ENCODE results near the gene GADD45GIP1.

The GADD45GIP1 gene

GRCh38 chr19:12969292-12969988 lies 12.4 kb upstream of the GADD45GIP1 start, which contains the start of gene DAND5:
Gene DAND5 (plus strand): TSS chr19:12969576. CDS start chr19:12969661, 85 bp downstream.
- TF ChIP-seq NFIC (IDR thresholded peaks at IDR 0.05) = no peak

GRCh38 chr19:12967907-12968306 lies 10.9 kb upstream of the GADD45GIP1 start:
- TF ChIP-seq, protein P1, sequence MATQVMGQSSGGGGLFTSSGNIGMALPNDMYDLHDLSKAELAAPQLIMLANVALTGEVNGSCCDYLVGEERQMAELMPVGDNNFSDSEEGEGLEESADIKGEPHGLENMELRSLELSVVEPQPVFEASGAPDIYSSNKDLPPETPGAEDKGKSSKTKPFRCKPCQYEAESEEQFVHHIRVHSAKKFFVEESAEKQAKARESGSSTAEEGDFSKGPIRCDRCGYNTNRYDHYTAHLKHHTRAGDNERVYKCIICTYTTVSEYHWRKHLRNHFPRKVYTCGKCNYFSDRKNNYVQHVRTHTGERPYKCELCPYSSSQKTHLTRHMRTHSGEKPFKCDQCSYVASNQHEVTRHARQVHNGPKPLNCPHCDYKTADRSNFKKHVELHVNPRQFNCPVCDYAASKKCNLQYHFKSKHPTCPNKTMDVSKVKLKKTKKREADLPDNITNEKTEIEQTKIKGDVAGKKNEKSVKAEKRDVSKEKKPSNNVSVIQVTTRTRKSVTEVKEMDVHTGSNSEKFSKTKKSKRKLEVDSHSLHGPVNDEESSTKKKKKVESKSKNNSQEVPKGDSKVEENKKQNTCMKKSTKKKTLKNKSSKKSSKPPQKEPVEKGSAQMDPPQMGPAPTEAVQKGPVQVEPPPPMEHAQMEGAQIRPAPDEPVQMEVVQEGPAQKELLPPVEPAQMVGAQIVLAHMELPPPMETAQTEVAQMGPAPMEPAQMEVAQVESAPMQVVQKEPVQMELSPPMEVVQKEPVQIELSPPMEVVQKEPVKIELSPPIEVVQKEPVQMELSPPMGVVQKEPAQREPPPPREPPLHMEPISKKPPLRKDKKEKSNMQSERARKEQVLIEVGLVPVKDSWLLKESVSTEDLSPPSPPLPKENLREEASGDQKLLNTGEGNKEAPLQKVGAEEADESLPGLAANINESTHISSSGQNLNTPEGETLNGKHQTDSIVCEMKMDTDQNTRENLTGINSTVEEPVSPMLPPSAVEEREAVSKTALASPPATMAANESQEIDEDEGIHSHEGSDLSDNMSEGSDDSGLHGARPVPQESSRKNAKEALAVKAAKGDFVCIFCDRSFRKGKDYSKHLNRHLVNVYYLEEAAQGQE (IDR thresholded peaks at IDR 0.05; ENCODE audit: low read depth) = no peak
- TF ChIP-seq CREB1 (IDR thresholded peaks at IDR 0.05; ENCODE audit: low read depth) (no peak), TAF1 (IDR thresholded peaks at IDR 0.05; ENCODE audit: low read depth) (no peak), YY1 (IDR thresholded peaks at IDR 0.05; ENCODE audit: low read depth) (no peak), ZBTB7A (IDR thresholded peaks at IDR 0.05; ENCODE audit: low read depth) (no peak), FOXM1 (IDR thresholded peaks at IDR 0.05; ENCODE audit: borderline replicate concordance, low read depth) (no peak), CEBPB (IDR thresholded peaks at IDR 0.05) (no peak), NFIC (IDR thresholded peaks at IDR 0.05) (no peak), TEAD4 (IDR thresholded peaks at IDR 0.05) (no peak), EGR1 (IDR thresholded peaks at IDR 0.05) (no peak), RAD21 (IDR thresholded peaks at IDR 0.05; ENCODE audit: low read depth) (no peak), USF1 (IDR thresholded peaks at IDR 0.05) (no peak), TCF12 (IDR thresholded peaks at IDR 0.05; ENCODE audit: low read depth) (no peak), EP300 (IDR thresholded peaks at IDR 0.05; ENCODE audit: borderline replicate concordance) (no peak)
- TF ChIP-seq, protein P2, sequence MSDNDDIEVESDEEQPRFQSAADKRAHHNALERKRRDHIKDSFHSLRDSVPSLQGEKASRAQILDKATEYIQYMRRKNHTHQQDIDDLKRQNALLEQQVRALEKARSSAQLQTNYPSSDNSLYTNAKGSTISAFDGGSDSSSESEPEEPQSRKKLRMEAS (IDR thresholded peaks at IDR 0.05) = no peak

GRCh38 chr19:12965812-12966135 lies 8.8 kb upstream of the GADD45GIP1 start:
- no peak for TF ChIP-seq FOXM1 (IDR thresholded peaks at IDR 0.05; ENCODE audit: borderline replicate concordance, low read depth)
- TF ChIP-seq YY1 (IDR thresholded peaks at IDR 0.05; ENCODE audit: low read depth) = no peak
- no peak for TF ChIP-seq TEAD4 (IDR thresholded peaks at IDR 0.05)
- TF ChIP-seq CREB1 (IDR thresholded peaks at IDR 0.05; ENCODE audit: low read depth) = no peak
- no peak for TF ChIP-seq TAF1 (IDR thresholded peaks at IDR 0.05; ENCODE audit: low read depth)
- TF ChIP-seq, protein P2 (IDR thresholded peaks at IDR 0.05) = no peak
- no peak for TF ChIP-seq EGR1 (IDR thresholded peaks at IDR 0.05)
- no peak for TF ChIP-seq NFIC (IDR thresholded peaks at IDR 0.05)
- TF ChIP-seq CEBPB (IDR thresholded peaks at IDR 0.05) = no peak
- no peak for TF ChIP-seq RAD21 (IDR thresholded peaks at IDR 0.05; ENCODE audit: low read depth)
- no peak for TF ChIP-seq TCF12 (IDR thresholded peaks at IDR 0.05; ENCODE audit: low read depth)
- TF ChIP-seq, protein P1 (IDR thresholded peaks at IDR 0.05; ENCODE audit: low read depth) = no peak
- TF ChIP-seq USF1 (IDR thresholded peaks at IDR 0.05) = no peak
- no peak for TF ChIP-seq EP300 (IDR thresholded peaks at IDR 0.05; ENCODE audit: borderline replicate concordance)
- TF ChIP-seq ZBTB7A (IDR thresholded peaks at IDR 0.05; ENCODE audit: low read depth) = no peak

DNA sequence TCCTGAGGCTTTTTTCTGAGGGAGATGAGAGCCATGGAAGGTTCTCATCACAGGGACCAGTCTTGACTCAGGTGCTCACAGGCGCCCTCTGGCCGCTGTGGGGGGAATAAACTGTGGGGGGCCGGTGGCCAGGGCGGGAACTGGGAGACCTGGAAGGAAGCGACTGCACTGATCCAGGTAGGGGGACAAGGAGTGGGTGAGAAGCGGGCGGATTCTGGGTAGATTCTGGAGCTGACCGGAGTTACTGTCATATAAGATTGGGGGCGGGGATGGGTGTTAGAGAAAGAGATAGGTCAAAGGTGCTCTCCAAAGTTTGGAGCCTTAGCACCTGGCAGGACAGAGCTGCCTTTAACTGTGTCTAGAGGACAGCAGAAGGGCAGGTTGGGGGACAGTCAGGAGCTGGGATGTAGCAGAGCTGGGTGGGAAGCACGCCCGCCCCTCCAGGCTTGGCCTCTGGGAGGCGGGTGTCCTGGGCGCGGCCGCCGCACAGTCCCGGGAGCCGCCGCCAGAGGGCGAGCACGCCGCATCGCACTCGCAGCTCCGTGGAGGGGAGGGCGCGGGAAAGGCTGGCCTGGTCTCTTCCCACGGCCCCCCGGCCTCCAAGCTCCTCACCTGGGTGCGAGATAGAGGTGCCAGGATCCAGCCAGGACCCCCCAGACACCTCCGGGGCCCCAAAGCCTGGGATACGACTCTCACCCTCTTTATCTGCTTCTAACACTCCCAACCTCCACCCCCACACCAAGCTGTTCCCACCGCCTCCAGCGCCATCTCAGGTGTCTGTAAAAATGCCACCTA lies 8.2 kb upstream of the GADD45GIP1 start:
- 0 out of 2 replicates have a peak, but pooled peaks have one; percentile 45 for TF ChIP-seq TAF1 (IDR thresholded peaks at IDR 0.05; ENCODE audit: low read depth)
- TF ChIP-seq CREB1 (IDR thresholded peaks at IDR 0.05; ENCODE audit: low read depth) = no peak
- TF ChIP-seq TEAD4 (IDR thresholded peaks at IDR 0.05) = peak; percentile 15; the same call in 1 of the 2 replicates
- TF ChIP-seq, protein P2 (IDR thresholded peaks at IDR 0.05) = peak; percentile 45; the same call in 1 of the 2 replicates
- TF ChIP-seq RAD21 (IDR thresholded peaks at IDR 0.05; ENCODE audit: low read depth) = peak; percentile 73
- TF ChIP-seq EP300 (IDR thresholded peaks at IDR 0.05; ENCODE audit: borderline replicate concordance) = no peak
- TF ChIP-seq ZBTB7A (IDR thresholded peaks at IDR 0.05; ENCODE audit: low read depth) = peak; percentile 95
- peak; percentile 37; the same call in 1 of the 2 replicates for TF ChIP-seq EGR1 (IDR thresholded peaks at IDR 0.05)
- TF ChIP-seq NFIC (IDR thresholded peaks at IDR 0.05) = no peak

- TF ChIP-seq CEBPB (IDR thresholded peaks at IDR 0.05) = no peak
- TF ChIP-seq YY1 (IDR thresholded peaks at IDR 0.05; ENCODE audit: low read depth) = no peak
- no peak for TF ChIP-seq FOXM1 (IDR thresholded peaks at IDR 0.05; ENCODE audit: borderline replicate concordance, low read depth)
- TF ChIP-seq TCF12 (IDR thresholded peaks at IDR 0.05; ENCODE audit: low read depth) = no peak
- TF ChIP-seq USF1 (IDR thresholded peaks at IDR 0.05) = no peak
- TF ChIP-seq EP300 (IDR thresholded peaks at IDR 0.05; ENCODE audit: borderline replicate concordance) = no peak
- TF ChIP-seq TAF1 (IDR thresholded peaks at IDR 0.05; ENCODE audit: low read depth) = no peak
Observed at GRCh38 chr19:12959481-12959880, 2.5 kb upstream of the GADD45GIP1 start.
